ACC112 (cell line): Measurements from ENCODE around the gene BTLA.
"Not testable (repeated sequence)": the region's sequence is repeated elsewhere in the genome, so short reads cannot be mapped to it uniquely, and the experiment has no call there.

ENCODE experiments used
- H2AFZ ChIP-seq: fragments of 200-600 bp; sonication (generic); one replicate; pipeline ENCODE4 v1.6.0; 2017; ENCODE audit warnings: antibody characterized with exemption, low read length; ENCODE audit not compliant: unreplicated experiment
- H3K27ac ChIP-seq: fragments of 200-600 bp; sonication (generic); 2 replicates; pipeline ENCODE4 v1.5.1; 2014; ENCODE audit warnings: low read depth, mild to moderate bottlenecking, antibody characterized with exemption, low read length, moderate library complexity
- H3K27me3 ChIP-seq: fragments of 200-600 bp; sonication (generic); 2 replicates; pipeline ENCODE4 v1.6.1; 2014; ENCODE audit warnings: mild to moderate bottlenecking, antibody characterized with exemption, low read length, moderate library complexity, mixed read lengths; ENCODE audit not compliant: insufficient read depth
- H3K36me3 ChIP-seq: fragments of 200-600 bp; sonication (generic); 2 replicates; pipeline ENCODE4 v1.6.1; 2016; ENCODE audit warnings: mild to moderate bottlenecking, antibody characterized with exemption, low read length, moderate library complexity, mixed read lengths; ENCODE audit not compliant: insufficient read depth
- H3K4me1 ChIP-seq: fragments of 200-600 bp; sonication (generic); one replicate; pipeline ENCODE4 v1.6.1; 2016; ENCODE audit warnings: low read length, mixed read lengths; ENCODE audit not compliant: insufficient read depth, unreplicated experiment, control insufficient read depth
- H3K4me3 ChIP-seq: fragments of 200-600 bp; sonication (generic); 2 replicates; pipeline ENCODE4 v1.5.1; 2014; ENCODE audit warnings: mild to moderate bottlenecking, low read depth, low read length
- H3K79me2 ChIP-seq: fragments of 200-600 bp; sonication (generic); one replicate; pipeline ENCODE4 v1.6.0; 2016; ENCODE audit warnings: low read length; ENCODE audit not compliant: control insufficient read depth, unreplicated experiment, insufficient read depth

BTLA gene

GRCh38 chr3:112508860-112509259 is 9.6 kb upstream of the BTLA start:
- H3K4me3 ChIP-seq = no peak overlapping the region
- no peaks in the 10 kb centered on the region for H3K79me2 ChIP-seq
- H3K27ac ChIP-seq = no peak overlapping the region
- no peak overlapping the region for H2AFZ ChIP-seq
- no peaks in the 10 kb centered on the region for H3K27me3 ChIP-seq
- no peaks in the 10 kb centered on the region for H3K4me1 ChIP-seq
- no peaks in the 10 kb centered on the region for H3K36me3 ChIP-seq

GRCh38 chr3:112508261-112508660 is 9.0 kb upstream of the BTLA start:
- Histone ChIP-seq H3K27me3 (no peaks in the 10 kb centered on the region), H2AFZ (no peak overlapping the region), H3K79me2 (no peaks in the 10 kb centered on the region), H3K27ac (no peak overlapping the region), H3K36me3 (no peaks in the 10 kb centered on the region), H3K4me3 (no peak overlapping the region), H3K4me1 (no peaks in the 10 kb centered on the region)

- H3K4me1 ChIP-seq = no peaks in the 10 kb centered on the region
These were observed 6.6 kb upstream of the BTLA start for GRCh38 chr3:112505907-112506306.

GRCh38 chr3:112504123-112504522 is 4.9 kb upstream of the BTLA start:
- Histone ChIP-seq H3K36me3 (no peaks in the 10 kb centered on the region), H3K27me3 (no peaks in the 10 kb centered on the region), H3K4me3 (no peak overlapping the region), H2AFZ (no peak overlapping the region), H3K27ac (no peak overlapping the region), H3K79me2 (no peaks in the 10 kb centered on the region), H3K4me1 (no peaks in the 10 kb centered on the region)

More at GRCh38 chr3:112505907-112506306, 6.6 kb upstream of the BTLA start:
- H3K27me3 ChIP-seq = no peaks in the 10 kb centered on the region
- H3K27ac ChIP-seq = no peak overlapping the region
- H2AFZ ChIP-seq = no peak overlapping the region
- no peaks in the 10 kb centered on the region for H3K79me2 ChIP-seq
- no peak overlapping the region for H3K4me3 ChIP-seq
- no peaks in the 10 kb centered on the region for H3K36me3 ChIP-seq

GRCh38 chr3:112503304-112503972 is 4.2 kb upstream of the BTLA start:
- H3K36me3 ChIP-seq = no peaks in the 10 kb centered on the region
- no peak overlapping the region for H2AFZ ChIP-seq
- no peaks in the 10 kb centered on the region for H3K27me3 ChIP-seq
- H3K4me3 ChIP-seq = no peak overlapping the region
- no peak overlapping the region for H3K27ac ChIP-seq
- no peaks in the 10 kb centered on the region for H3K79me2 ChIP-seq
- H3K4me1 ChIP-seq = no peaks in the 10 kb centered on the region

GRCh38 chr3:112500621-112501020 is 1.3 kb upstream of the BTLA start:
- H3K79me2 ChIP-seq = no peaks in the 10 kb centered on the region
- no peak overlapping the region for H3K4me3 ChIP-seq
- H2AFZ ChIP-seq = no peak overlapping the region
- H3K36me3 ChIP-seq = no peaks in the 10 kb centered on the region
- no peak overlapping the region for H3K27ac ChIP-seq
- H3K4me1 ChIP-seq = no peaks in the 10 kb centered on the region
- H3K27me3 ChIP-seq = no peaks in the 10 kb centered on the region

GRCh38 chr3:112497897-112498548 is 1.2 kb downstream of the BTLA start:
- Histone ChIP-seq H3K36me3 (no peaks in the 10 kb centered on the region), H3K79me2 (no peaks in the 10 kb centered on the region), H3K27ac (no peak overlapping the region), H3K27me3 (no peaks in the 10 kb centered on the region), H3K4me1 (no peaks in the 10 kb centered on the region), H3K4me3 (no peak overlapping the region), H2AFZ (no peak overlapping the region)

- H3K27me3 ChIP-seq = no peaks in the 10 kb centered on the region
- H3K79me2 ChIP-seq = no peaks in the 10 kb centered on the region
- no peaks in the 10 kb centered on the region for H3K36me3 ChIP-seq
- H3K4me1 ChIP-seq = no peaks in the 10 kb centered on the region
- H3K27ac ChIP-seq = no peak overlapping the region
- no peak overlapping the region for H3K4me3 ChIP-seq
- no peak overlapping the region for H2AFZ ChIP-seq
These were observed 2.8 kb downstream of the BTLA start for GRCh38 chr3:112496366-112497067.

- not testable (repeated sequence) for H3K27ac ChIP-seq, H3K4me1 ChIP-seq, H3K27me3 ChIP-seq, H3K36me3 ChIP-seq, H3K79me2 ChIP-seq, H3K4me3 ChIP-seq, H2AFZ ChIP-seq
These were observed 4.9 kb downstream of the BTLA start for GRCh38 chr3:112494448-112494767.

GRCh38 chr3:112492124-112492523 is 7.1 kb downstream of the BTLA start:
- Histone ChIP-seq H3K36me3 (no peaks in the 10 kb centered on the region), H3K79me2 (no peaks in the 10 kb centered on the region), H3K27ac (no peak overlapping the region), H3K4me3 (no peak overlapping the region), H2AFZ (no peak overlapping the region), H3K27me3 (no peaks in the 10 kb centered on the region), H3K4me1 (no peaks in the 10 kb centered on the region)

GRCh38 chr3:112491373-112491772 is 7.9 kb downstream of the BTLA start:
- Histone ChIP-seq H2AFZ (no peak overlapping the region), H3K27me3 (no peaks in the 10 kb centered on the region), H3K79me2 (no peaks in the 10 kb centered on the region), H3K4me3 (no peak overlapping the region), H3K36me3 (no peaks in the 10 kb centered on the region), H3K27ac (no peak overlapping the region), H3K4me1 (no peaks in the 10 kb centered on the region)
